HG03469 (cell line): Measurements from ENCODE around the gene BMP6.

Source experiments
- ATAC-seq: cut with Tn5 transposase; IDR thresholded peaks from one replicate; pipeline ENCODE4 v1.9.1; 2021; ENCODE audit warnings: mild to moderate bottlenecking, moderate library complexity, moderate number of reproducible peaks; ENCODE audit not compliant: unreplicated experiment

Gene BMP6

DNA sequence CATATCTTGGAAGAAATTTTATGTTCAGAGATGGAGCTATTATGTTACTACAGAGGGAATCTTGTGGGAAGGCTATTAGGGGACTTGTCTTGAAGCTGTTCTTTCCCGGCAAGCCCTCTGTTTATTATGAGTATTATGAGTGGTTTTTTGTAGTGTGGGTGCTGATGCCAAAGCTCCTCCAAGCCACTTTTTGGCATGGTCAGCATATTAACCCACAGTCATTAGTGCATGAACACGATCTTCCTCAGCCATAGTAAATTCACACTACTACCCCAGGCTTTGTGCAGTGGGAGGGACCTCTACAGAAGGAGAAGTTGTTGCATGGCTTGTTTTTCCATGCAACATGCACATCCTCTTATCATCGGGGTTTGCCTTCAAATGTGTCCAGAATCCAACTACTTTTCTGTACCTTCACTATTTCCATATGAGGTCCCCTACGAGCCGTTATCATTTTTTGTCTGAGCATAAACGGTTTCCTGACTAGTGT lies 6.5 kb upstream of the BMP6 start:
- no peak for ATAC-seq

DNA sequence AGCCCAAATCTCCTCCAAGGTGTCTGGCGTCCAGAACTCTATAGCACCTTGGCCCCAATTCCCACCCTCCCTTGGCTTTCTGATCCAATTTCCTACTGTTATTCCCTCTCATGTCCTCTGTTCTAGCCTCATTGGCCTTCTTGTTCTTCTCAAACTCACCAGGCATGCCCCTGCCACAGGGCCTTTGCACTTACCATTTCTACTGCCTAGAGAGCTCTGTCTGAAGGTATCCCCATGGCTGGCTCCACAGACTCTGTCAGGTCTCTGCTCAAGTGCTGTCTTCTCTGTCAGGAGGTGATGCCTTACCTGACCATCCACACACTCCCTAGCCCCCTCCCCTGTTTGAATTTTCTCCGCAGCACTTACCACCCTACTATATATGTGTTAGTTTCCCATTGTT lies 5.6 kb upstream of the BMP6 start:
- ATAC-seq, result no peak

DNA sequence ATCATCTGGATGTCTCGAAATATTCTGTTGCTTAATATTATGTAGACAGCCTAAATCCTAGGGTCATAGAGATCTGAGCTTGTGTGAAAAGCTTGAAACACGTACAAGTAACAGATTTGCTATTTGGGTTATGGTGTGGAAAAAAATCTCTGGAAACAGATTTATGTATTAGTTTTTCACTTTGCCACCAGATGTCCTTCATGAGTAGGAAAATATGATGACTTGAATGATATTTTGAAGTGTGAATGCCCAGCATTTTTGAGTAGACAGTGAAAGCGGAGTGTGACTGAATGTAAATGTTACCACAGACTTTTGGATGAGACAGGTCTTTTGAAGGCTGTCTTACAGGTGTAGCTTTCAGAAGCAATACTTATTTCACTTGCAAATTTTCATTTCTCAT lies 4.2 kb upstream of the BMP6 start:
- ATAC-seq, result no peak

DNA sequence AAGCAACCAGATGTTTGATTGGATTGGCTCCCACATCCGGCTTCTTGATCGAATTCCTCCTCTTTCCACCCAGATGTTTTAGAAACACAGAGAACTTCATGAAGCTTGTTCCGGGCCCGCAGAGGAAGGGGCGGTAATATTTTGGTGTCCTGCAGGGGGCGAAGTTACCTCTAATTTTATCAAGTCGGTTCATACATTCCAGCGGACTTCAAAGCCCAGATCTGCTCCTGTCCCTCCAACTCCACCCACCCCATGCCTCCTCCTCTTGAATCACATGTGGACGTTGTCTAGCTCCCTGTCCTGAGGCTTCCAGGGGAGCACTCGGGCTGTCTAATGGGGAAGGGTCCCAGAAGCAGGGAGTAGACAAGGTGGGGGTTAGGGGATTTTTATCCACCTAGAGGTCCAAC lies 2.9 kb upstream of the BMP6 start:
- ATAC-seq, result no peak

DNA sequence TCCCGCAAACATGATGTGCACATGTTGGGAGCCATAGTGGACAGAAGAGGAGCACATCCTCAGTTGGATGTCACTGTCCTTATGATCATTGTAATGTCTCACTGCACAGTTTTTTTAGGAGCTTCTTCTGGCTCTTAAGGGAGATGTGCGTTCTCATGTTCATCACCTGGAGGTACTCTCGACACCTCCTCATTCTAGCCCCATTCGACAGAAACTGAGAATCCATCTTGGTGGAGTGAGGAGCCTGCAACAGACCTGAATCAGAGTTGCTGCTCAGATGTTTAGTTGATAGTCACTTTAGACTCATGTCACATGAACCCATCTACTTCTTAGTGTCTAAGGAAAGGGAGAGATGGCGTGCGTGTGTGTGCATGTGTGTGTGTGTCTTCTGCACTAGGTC lies 2.3 kb upstream of the BMP6 start:
- no peak for ATAC-seq

DNA sequence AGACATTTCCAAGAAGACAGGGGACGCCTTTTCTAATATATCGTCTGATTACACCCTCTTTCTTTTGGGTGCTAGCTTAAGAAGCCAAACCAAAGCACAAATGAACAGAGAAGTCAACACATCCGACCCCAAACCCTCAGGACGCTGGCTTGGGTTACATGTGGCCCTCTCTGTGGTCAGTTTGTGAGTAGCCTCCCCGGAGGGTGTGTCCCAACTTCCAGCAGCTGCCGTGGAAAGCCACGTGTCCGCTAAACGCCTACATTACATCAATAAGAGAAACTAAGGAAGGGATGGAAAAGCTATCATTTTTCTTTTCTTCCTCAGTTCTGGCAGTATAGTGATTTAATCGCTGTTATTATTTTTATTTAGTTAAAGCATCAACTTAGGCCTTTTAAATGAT lies 487 bp upstream of the BMP6 start:
- ATAC-seq, result no peak

GRCh38 chr6:7726416-7727085 lies 652 bp downstream of the BMP6 start:
- no peak for ATAC-seq

- ATAC-seq, result no peak
Measured at GRCh38 chr6:7727086-7727945, 1.4 kb downstream of the BMP6 start.

DNA sequence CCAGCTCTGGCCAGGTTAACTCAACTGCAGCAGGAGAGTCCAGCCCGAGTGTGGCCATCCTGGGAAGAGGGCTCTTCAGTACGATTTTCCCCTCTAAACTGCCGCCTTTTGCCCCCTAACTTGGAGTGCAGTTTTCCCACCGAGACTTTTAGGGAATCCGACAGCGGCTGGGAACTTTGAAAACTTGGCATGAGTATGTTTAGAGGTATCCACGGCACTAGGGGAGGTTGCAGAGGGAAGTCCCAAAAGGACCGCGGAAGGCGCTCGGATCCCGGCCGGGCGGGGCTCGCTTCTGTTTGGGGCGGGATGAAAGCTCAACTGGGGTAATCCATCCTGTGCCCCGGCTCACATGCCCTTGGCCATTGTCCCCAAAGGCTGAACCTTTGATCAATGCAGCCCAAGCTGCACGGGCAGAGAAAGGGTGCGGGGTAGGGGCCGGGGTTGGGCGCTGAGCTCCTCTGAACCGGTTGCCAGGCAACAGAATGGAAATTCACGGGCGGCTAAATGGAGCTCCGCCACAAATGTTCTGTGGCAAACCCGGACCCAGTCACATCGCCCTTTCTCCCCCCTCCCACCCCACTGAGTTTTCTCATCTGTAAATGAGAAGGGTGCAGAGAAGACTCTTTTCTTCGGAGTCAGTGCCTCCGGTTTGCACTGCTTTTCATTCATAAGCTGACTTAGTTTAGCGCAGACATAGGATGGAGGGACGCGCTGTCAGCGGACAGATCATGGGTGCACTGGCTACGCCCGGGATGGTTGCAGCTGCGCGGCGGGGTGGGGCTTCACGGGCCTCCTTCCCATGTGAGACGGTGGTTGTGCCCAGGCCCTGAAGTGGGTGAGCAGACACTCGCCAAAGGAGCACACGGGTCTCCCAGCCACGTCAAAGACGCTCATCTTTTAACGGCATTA lies 2.3 kb downstream of the BMP6 start:
- ATAC-seq, result no peak

- no peak for ATAC-seq
Measured at GRCh38 chr6:7728855-7729590, 3.1 kb downstream of the BMP6 start.

DNA sequence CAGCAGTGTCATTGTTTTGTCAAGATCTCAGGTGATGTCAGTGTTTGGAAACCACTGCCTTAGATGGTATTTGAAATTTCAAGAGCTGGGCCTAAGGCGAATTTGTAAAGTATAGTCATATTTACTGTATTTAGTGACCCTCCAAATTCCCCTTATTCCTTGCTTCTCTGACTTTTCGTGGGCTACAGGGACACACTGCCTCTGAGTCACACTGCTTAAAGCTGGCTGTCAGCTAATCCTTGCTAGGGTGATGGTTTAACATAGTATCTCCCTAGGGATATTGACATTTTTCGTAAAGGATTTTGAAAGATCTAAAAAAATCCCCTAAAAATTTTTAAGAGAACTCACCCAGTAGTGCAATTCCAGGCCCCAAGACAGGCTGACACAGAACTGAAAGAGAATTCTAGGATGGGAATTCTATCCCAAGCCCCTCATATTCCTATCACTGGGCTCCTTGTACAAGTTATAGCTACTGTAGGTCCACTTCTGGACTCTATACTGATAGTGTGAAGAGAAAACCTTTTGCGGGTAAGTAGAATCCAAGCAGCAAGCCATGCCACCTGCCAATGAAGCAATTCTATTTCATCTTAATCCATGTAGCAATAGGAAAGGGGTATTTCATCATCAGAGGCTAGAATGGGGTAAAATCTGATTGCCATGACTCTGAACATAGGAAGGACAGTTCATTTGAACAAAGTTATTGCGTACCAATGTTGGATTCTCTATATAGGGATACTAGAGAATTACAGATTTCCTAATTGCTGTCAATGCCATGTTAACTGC lies 4.3 kb downstream of the BMP6 start:
- no peak for ATAC-seq

GRCh38 chr6:7730784-7731227 lies 4.9 kb downstream of the BMP6 start:
- no peak for ATAC-seq

GRCh38 chr6:7731294-7731693 lies 5.4 kb downstream of the BMP6 start:
- ATAC-seq, result no peak

DNA sequence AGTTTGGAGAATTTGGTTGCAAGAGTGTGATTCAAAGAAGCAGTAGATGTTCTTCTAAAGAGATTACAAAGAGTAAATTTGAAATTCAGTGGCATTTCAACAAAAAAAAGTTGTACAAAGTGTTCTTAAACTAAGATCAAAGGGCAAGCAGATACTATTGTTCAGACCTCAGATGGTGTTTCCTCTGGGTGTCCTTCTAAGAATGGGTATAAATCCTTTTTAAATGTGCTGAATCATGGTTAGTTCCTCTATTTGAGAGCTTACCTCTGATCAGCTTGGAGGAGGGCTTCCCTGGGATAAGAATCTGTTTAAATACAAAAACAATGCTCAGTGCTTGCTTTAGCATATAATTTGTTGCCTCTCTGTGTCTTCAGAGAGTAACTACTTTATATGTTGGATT lies 6.3 kb downstream of the BMP6 start:
- no peak for ATAC-seq

DNA sequence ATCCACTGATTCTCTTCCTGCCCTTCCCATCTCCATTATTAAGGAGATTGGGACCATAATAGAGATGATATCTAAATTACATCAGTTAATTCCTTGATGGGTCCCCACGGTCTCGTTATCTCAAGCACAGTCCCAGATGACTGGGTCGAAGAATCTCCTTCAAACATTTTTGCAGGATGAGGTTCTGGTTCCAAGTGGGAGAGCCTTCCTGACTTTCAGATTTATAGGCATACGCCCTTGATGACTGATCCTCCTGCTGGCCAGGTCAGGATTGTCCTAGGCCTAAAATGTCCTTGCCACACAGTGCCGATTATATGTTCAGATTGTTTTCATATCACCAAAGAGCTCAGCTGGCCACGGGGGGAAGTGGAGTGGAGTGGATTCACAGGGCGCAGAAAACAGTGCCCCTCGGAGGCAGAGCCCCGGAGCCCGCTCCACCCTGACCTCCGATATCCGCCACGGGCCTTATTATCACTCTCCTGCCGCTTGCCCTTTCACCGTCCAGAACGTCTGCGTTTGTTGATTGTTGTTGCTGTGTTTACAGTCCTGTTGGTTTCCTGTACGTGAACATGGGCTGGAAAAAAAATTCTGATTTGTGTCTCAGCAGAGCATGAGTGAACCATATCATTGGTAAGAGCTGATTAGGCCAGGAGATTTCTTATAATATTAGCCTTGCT lies 8.9 kb downstream of the BMP6 start:
- ATAC-seq, result no peak

DNA sequence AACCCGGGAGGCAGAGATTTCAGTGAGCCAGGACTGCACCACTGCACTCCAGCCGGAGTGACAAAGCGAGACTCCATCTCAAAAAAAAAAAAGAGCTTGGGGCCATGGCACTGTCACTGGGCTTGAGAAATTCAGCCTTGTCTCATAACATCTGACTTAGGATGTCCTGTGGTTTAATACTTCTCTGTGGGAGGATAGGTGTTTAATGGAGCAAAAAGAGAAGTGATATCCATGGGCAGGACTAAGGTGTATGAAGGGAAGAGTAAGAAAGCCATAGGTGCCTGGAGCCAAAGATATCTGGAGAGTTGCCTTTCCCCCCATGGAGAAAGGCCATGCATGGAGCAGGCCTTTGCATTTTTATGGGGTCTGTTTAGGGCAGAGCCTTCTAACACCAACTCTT lies 11.2 kb downstream of the BMP6 start:
- ATAC-seq, result no peak

- ATAC-seq, result no peak
Measured at GRCh38 chr6:7737867-7738266, 12.0 kb downstream of the BMP6 start.

DNA sequence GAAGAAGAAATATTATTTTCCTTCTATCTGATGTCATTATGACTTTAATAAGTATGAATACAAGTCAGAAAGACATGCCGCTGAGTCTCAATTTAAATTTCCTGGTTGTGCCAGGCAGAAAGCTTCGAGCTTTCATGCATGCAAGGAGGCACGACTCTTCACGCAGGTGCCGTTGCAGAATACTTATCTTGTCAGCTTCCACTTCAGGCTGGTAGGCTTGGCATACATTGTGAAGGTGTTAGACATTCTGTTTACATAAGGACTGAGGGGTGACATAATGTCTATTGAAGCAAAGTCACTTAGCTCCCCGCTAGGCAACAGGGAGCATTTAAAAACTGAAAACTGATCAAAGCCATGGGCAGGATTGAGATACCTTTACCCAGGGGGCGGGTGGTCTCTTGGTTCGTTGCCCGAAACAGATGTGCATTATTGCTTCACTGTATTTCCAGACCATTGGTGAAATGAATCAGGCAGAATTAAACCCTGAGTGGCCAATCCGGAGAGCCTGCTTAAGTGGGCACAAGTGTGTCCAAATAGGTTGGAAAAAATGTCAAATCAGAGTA lies 16.4 kb downstream of the BMP6 start:
- no peak for ATAC-seq

DNA sequence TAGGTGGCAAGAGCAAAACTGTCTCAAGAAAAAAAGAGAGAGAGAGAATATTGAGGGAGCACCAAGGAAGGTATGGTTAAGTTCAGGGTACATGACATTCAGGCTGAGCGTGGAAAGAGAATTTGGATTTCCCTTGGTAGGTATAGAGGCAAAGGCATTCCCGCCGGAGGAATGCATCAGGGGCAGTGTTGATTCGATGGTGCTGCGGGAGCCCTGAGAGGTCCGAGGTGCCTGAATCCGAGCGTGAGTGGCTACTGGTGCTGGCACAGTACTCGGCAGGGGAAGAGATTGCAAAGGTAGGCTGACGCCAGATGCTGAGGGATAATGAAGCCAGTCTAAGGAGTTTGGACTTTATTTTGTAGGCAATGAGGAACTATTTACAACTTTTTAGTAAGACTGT lies 20.0 kb downstream of the BMP6 start:
- ATAC-seq, result no peak
